ENCODE measurements around the gene CPXM1.
"Not testable (repeated sequence)": the region's sequence is repeated elsewhere in the genome, so short reads cannot be mapped to it uniquely, and the experiment has no call there.

Gene CPXM1

DNA sequence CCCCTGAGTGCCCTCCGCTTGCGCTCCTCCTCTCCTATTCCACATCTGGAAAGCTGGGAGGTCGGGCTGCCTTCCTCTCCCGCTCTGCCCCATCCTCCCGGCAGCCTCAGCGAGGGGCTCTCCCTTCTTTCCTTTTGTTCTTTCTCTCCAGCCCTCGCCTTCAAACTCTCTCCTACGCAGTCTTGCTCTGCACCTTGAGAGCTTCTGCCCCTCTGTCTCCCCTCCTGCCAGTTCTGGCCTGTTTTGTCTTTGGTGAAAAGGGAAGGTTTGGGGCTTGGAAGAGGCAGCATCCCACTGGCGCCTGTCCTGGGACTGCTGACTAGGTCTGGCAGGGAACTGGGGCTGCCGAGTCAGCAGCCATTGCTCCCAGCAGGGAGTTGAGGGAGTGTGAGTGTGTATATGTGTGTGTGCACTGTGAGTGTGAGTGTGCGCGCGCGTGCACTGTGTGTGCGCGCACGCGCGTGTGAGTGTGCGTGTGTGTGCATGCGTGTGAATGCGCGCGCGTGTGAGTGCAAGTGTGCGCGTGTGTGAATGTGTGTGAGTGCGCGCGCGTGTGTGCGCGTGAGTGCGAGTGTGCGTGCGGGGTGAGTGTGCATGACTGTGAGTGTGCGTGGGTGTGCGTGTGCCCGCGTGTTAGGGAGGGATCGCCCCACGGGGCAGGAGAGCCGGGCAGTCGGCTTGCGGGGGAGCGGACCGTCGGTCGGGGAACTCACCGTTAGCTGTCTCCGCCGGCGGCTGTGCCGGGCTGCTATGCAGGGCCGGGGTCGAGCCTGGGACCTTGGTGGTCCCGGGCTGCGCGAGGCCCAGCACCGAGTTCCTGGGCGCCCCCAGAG lies 523 bp downstream of the CPXM1 start:
- no peak for DNase-seq

DNA sequence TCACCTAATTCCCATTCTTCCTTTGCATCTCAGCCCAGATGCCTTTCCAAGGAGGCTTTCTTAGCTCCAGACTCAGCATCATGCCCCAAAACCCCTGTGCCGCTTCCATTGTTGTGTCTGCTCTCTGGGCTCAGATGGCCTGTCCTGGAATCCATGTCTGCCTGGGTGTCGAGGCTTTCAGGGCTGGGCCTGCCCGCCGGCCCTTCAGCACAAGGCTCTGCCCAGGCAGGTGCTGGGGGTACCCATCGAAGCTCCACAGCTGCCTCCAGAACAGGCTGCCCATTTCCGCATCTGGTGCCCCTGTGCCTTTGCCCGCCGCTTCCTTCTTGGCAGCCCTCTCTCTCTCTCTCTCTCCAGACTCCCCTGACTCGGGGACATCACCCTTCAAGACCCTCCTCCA lies 1.2 kb downstream of the CPXM1 start:
- no peak for DNase-seq

DNA sequence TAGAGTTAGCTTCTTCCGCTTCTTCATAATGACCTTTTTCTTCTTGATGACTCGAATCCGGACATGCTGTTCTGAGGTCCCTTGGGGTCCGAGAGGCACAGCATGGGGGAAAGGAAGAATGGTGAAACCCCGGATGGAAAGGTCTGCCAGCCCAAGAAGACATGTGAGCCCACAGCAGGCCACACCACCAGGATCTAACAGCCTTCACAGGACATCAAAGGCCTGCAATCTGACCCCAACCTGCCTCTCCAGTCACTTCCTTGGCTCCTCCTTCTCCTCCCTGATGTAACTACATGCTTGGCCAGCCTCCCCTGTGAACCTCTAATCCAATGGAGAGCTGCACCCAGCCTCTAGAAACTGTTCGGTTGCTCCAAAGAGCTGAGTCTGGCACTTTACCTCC lies 1.6 kb downstream of the CPXM1 start:
- no peak for DNase-seq

DNA sequence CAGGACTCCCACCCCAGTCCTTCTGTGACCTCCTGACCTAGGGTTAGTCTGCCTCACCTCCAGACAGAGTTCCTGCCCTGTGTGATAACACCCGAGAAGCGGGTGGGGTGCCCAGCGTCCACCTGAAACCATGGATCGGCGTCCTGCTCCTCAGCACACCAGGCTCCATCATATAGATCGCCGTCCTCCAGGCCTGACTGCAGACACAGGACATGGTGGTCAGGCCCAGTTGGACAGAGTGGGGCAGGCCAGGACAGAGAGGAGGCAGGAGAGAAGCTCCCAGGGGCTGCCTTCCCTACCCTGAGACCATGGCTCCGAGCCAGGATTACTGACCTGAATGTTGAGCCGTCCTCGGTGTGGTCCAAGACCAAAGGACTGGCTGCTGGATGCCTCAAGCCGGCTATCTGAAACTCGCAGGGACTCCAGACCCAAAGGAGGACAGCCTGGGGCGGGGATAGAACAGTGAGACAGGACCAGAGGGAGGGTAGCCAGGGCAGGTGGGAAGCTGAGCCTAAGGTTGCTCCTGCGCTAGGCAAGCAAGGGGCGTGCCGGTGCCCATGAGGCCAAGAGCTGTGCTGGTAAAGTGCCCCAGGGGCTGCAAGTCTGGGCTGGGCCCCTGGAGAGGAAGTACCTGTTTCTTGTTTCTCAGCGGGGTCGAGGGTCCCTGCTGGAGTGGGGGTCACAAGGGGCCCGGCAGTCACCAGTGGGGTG lies 2.2 kb downstream of the CPXM1 start:
- DNase-seq = no peak

DNA sequence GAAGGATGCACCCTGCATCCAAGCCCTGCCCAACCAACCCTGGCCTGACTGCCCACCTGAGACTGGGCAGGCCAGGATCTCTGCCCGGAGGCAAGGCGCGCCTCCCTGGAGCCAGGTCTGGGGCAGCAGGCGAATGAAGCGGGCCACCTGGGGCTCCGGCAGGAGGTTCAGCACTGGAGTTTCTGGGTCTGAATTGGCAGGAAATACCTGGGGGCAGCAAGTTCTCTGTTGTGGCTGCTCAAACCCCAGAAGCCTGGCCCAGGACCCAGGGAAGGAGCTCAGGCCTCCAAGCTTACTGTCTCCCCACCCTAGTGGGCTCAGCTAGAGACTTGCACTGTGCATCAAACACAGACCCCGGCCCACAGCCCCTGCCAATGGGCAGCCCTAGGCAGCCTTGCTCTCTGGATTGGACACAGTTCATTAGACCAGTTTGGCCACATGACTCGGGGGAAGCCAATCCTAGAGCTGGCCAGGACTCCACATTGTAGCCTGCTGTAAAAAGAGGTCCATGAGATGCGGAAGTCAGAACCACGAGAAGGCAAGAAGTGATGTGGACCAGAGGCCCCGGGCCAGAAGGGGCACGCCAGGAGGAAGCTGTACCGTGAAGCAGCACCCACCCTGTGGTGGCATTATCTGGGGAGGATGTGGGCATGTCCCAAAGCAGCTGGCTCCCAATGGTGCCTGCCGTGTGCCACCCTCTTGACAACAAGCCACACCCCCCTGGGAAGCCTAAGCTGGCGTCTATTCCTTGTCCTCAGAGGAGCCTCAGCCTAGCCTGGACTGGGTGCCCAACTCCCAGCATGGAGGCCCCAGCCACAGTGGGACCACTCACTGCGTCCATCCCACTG lies 3.1 kb downstream of the CPXM1 start:
- no peak for DNase-seq

DNA sequence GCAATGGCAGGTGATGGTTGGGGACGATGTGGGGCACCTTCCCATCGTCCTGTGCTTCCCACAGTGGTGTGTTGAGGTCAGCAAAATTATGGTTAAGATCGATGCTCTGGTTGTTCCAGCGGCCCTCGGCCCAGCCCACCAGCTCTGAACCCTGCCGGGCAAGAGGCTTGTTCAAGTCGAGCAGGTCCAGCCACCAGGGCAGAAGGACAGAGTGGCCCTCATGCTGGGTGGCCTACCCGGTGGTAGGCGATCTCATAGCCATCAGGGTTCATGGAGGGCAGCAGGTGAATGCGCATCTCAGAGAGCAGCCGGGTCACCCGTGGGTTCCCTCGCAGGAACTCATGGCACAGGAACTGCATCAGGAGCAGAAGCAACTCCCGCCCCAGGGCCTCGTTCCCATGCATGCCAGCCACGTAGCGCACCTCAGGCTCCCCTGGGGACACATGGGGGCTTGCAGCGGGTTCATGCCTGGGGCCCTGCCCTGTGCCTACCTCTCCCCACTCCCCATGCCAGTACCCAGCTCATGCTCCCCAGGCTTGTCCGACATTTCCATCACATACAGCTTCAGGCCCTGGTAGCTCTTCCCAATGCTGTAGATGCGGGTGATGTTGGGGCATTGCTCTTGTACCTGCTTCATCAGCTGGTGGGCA lies 4.3 kb downstream of the CPXM1 start:
- DNase-seq = no peak

DNA sequence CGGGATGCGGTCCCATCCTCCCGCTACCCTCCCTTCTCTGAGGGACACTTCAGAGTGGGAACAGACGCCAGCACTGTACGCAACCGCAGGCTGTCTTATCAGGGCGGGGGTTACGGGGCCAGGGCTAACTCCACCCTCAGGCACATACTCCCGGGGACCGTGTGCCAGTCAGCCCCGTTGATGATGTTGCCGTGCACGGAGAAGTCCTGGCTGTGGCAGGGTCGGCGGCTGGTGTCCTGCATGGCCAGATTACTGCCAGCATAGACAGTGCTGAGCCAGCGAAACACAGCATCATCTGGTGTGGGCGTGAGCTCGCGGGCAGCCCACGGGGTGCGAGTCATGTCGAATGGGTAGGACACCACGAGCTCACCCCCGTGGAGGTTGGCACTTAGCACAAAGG lies 5.0 kb downstream of the CPXM1 start:
- DNase-seq = no peak

DNA sequence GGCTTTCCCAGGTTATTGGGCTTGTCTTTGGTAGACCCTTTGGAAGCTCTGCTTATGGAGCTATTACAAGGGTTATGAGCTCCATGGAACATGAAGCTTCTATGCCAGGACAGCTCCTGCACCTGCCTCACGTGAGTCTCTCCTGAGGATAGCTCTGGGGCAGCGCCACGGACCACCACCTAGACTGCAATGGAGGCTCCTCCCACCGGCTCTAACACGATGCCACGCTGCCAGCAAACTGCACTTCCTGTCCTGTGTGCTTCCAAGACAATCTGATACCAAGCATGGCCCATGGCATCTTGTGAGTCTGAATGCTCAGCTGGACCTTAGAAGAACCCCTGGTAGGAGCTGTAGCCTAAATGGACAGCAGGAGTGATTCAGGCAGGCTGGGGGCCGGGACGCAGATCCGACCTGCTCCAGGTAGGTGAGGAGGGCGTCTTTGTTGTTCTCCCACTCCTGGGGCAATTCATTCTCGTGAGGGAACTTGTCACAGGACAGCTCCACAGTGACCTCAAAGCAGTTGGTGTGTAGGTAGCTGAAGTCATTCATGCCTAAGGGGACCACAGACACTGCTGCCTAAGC lies 5.5 kb downstream of the CPXM1 start:
- no peak for DNase-seq

DNA sequence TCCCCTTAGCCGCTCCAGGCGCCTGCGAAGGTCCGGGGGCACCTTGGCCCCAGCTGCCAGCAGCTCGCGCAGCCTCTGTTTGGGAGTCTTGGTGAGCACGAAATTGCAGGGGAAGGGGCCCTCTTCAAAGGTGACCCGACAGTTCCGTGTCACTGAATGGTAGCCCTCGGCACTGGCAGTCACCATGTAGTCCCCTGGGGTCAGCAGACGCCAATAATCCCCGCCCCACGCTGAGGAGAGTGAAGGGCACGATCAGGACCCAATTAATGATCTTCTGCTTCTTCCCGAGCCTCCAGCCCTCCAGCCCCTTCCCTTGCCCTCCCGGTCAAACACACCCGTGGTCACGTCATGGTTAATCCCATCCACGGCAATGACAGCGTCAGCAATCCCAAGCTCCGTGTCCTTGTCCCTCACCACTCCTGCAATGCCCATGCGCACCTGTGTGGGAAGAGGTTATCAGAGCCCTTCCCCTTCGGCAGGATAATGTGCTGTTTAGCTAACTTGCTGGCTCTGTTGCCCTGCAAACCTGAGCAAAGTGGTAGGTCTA lies 6.2 kb downstream of the CPXM1 start:
- no peak for DNase-seq

DNA sequence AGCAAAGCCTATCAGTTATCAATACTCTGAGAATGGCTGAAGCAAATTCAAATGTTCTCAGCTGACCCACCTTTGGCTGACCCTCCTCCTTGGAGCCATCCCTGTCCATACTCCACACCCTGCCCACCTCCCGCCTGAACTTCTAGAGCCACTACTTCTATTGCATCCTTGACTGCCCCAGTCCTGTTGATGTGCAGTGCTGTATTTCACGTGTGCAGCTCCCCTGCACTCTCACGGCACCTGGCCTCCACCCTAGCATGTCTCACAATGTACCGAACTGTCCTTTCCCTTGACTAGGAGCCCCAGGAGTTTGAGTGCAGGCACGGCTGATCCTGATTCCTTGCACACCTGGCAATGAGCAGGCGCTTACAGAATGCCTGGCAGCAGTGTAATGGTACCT lies 7.0 kb downstream of the CPXM1 start:
- no peak for DNase-seq

DNA sequence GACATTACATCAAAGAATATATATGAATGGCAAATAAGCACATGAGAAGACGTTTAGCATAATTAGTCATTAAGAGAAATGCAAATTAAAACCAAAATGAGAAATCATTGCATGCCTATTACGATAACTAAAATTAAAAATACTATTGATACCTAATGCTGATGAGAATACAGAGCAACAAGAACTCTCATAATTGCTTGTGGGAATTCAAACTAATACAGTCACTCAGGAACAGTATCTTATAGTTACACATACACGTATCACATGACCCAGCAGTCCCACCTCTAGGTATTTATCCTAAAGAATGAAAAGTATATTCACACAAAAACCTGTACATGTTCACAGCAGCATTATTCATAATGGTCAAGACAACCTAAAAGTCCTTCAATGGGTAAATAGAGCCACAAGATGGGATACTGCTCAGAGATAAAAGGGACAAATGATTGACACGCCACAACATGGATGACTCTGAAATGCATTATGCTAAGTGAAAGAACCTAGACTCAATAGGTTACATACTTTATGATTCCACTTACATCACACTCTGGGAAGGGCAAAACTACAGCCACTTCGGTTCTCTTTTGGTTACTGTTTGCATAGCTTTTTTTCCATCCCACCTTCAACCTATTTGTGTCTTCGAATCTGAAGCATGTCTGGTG lies 16.4 kb downstream of the CPXM1 start:
- DNase-seq = no peak

DNA sequence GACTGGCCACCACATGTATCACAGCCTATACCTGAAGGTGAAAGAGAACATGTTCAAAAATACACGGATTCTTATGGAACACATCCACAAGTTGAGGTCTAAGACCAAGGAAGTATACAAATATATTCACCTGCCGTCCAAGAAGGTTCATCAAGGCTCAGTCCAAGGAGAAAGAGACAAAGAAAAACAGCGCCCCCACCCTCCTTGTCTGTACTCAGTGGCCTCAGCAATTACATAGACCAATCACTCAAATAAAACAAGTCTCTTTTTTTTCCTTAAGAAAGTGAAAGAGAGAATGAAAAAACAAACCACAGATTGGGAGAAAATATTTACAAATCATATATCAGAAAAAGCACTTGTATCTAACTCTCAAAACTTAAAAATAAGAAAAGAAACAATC lies 19.5 kb downstream of the CPXM1 start:
- no peak for DNase-seq

DNA sequence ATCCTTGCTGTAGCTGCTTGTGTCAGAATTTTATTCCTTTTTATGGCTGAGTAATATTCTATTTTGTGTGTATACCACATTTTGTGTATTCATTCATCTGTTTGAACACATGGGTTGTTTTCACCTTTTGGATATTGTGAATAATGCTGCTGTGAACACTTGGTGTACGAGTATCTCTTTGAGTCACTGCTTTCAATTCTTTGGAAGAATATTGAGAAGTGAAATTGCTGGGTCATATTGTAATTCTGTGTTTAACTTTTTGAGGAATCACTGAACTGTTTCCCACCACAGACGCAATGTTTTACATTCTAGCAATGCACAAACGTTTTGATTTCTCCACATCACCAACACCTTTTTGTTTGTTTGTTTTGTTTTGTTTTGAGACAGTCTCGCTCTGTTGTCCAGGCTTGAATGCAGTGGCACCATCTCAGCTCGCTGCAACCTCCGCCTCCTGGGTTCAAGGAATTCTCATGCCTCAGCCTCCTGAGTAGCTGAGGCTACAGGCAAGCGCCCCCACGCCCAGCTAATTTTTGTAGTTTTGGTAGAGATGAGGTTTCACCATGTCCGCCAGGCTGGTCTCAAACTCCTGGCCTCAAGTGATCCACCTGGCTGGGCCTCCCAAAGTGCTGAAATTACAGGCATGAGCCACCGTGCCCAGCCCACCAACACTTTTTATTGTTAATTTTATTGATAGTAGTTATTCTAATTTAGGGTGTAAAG lies 21.7 kb downstream of the CPXM1 start:
- no peak for DNase-seq

DNA sequence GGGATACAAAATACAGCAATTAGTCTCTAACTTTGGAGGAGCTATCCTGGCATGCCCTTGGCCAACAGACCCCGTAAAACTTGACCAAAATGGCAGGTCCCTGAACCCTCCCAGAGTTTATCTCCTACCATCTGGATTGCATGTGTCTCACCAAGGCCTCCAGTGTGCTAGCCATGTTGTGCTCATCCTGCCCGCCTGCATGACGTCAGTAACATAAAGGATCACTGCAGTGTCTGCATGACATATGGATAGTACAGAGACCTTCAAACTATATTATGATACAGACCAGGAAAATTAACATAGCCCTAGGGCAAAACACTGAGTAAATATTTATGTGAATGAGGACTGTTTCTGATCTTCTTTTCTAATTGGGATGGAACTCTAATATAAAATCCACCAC lies 25.3 kb downstream of the CPXM1 start:
- no peak for DNase-seq

DNA sequence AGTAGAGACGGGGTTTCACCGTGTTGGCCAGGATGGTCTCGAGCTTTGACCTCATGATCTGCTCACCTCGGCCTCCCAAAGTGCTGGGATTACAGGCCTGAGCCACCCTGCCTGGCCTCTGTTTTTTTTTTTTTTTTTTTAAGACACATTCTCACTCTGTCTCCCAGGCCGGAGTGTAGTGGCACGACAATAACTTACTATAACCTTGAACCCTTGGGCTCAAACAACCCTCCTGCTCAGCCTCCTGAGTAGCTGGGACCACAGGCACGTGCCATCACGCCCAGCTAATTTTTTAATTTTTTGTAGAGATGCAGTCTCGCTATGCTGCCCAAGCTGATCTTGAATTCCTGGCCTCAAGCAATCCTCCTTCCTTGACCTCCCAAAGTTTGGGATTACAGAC lies 26.6 kb downstream of the CPXM1 start:
- DNase-seq = no peak

DNA sequence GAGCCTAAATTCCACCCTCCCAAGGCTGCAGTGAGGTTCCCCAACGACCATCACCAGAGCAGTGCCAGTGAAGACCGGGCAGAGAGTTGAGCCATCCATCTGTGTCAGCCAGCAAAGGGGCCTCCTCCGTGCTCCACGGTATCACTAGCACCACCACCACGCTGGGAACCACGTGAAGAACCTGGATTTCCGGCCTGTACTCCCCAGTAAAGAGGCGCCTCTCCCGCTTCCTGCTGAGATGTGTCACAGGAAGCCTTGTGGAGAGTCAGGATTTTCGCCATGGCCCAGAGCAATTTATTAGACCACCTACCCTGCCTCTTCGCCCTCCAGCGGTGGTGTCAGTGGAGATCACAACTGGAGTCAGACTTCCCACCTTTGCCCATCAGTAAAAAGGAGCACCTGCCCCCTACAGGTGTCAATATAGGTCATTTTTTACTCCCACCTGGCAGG lies 28.8 kb downstream of the CPXM1 start:
- no peak for DNase-seq

DNA sequence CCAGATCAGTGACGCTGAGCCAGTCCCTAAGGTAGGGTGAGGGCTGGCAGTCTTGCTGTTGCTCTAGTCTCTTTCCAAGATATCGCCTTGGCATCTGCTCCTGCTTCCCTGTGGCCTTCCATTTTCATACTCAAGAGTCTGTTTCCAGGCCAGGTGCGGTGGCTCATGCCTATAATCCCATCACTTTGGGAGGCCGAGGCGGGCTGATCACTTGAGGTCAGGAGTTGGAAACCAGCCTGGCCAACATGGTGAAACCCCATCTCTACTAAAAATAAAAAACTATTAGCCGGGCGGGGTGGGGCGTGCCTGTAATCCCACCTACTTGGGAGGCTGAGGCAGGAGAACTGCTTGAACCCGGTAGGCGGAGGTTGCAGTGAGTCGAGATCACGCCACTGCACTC lies 30.3 kb downstream of the CPXM1 start:
- DNase-seq = not testable (repeated sequence)

DNA sequence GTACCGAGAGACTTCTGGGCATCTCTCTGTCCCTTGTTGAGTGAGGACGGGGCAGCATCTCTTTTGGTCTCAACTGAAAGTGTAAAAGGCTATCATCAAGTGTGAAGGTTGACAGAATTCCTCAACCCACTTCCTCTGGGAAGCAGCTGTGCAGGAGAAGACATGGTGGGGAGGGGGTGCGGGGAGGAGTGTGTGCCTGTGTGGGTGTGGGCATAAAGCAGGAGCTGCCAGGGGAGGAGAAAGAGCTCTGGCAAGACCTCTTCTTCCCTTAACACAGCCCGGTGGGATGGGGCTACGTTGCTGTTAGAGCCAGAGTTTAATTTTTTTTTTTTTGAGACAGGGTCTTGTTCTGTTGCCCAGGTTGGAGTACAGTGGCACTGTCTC lies 31.8 kb downstream of the CPXM1 start:
- DNase-seq = no peak

DNA sequence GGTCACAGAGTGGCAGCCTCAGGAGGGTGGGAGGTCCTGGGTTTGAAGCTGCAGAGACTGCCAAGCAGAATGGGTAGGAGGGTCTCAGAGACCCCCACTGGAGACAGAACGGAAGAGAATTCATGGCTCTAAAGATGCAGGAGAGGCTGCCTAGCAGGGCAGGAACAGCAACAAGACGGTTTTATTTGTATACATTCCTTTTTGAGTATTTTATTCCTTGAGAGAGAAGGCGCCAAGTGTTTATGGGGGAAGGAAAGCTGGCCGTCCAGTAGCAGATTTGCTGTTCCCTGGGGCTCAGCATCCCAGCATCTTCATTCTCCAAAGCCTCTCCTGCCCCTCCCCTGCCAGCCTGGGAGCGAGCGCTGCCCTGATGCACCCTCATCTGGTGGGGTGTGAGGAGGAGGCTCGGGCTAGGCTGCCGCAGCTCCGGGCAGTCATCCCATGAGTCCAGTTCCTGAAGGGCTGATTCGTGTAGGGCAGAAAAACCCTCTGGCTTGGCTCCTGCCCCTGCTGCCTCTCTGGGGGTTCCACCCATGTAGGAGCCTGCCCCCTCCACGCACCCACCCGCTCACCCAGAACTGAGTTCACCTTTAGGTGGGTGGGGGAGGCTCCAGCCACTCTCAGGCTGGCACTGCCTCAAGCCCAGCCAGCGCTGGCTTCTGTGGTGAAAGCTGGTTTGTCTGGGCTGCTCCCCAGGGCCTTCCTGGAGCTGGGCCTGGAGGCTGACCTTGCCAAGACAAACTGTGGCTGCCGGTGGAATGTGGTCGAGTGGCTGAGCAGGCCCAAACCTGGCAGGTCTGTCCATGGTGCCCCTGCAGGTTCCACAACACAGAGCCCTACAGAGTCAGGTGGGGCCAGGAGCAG lies 32.4 kb downstream of the CPXM1 start:
- no peak for DNase-seq

DNA sequence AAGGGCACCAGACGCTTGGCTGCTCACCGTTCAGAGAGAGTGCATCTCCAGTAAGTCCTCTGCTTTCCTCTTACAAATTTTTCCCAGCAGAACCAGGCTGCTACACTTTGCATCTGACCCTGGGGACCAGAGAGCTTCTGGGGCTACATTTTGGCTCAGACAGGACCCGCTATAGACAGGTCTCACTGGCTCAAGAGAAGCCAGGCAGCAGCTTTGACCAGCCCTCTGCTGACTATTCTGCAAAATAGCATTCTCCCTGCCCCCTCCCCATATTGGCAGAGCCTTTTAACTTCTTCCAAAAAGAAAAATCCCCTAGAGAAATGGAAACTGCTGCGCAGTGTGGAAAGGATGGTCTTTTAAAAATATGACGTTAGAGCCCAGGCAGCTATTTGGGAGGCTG lies 37.2 kb downstream of the CPXM1 start:
- DNase-seq = no peak
